ENCODE results near the gene HBE1. TPM values are rescaled to one million over a fixed set of nuclear protein-coding genes. Genes with fewer than 3 reads are reported as not detected.

The HBE1 gene
- polyA plus RNA-seq, 1 of the 3 experiments (the other 2 are of a cell fraction), result 2.4 TPM

DNA sequence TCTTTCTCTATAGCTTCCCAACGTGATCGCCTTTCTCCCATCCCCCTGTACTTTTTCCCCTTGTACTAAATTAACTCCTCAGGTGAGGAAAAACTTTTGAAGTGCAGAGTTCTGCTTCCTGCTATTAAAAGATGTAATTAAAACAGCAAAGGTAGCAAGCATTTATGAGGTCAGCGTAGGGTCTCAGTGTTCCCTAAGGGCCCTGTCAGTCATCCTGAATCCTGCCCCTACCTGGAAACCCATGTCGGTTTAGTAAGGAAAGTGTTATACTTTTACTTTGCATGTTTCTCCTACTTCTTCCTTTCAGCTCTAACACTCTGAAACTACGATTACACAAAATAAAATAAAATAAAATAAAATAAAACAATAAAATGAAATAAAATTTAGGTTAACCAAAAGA is 41.6 kb downstream of the HBE1 start (continued):
- TF ChIP-seq, protein P1, sequence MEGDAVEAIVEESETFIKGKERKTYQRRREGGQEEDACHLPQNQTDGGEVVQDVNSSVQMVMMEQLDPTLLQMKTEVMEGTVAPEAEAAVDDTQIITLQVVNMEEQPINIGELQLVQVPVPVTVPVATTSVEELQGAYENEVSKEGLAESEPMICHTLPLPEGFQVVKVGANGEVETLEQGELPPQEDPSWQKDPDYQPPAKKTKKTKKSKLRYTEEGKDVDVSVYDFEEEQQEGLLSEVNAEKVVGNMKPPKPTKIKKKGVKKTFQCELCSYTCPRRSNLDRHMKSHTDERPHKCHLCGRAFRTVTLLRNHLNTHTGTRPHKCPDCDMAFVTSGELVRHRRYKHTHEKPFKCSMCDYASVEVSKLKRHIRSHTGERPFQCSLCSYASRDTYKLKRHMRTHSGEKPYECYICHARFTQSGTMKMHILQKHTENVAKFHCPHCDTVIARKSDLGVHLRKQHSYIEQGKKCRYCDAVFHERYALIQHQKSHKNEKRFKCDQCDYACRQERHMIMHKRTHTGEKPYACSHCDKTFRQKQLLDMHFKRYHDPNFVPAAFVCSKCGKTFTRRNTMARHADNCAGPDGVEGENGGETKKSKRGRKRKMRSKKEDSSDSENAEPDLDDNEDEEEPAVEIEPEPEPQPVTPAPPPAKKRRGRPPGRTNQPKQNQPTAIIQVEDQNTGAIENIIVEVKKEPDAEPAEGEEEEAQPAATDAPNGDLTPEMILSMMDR (IDR thresholded peaks at IDR 0.05), result no peak
- TF ChIP-seq GABPA (IDR thresholded peaks at IDR 0.05; ENCODE audit: low read depth) (no peak), TCF12 (IDR thresholded peaks at IDR 0.05) (no peak), FOXJ3 (CRISPR knock-in tag; IDR thresholded peaks at IDR 0.05) (no peak), FOSL2 (IDR thresholded peaks at IDR 0.05; ENCODE audit: borderline replicate concordance, low read depth) (no peak)
- TF ChIP-seq, protein P2, sequence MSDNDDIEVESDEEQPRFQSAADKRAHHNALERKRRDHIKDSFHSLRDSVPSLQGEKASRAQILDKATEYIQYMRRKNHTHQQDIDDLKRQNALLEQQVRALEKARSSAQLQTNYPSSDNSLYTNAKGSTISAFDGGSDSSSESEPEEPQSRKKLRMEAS (IDR thresholded peaks at IDR 0.05; ENCODE audit: low read depth), result no peak

DNA sequence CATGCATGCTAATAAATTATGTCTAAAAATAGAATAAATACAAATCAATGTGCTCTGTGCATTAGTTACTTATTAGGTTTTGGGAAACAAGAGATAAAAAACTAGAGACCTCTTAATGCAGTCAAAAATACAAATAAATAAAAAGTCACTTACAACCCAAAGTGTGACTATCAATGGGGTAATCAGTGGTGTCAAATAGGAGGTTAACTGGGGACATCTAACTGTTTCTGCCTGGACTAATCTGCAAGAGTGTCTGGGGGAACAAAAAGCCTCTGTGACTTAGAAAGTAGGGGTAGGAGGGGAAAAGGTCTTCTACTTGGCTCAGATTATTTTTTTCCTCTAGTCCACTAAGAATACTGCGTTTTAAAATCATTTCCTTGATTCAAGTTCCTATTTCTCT is 42.1 kb downstream of the HBE1 start:
- no peaks in the 10 kb centered on the region for H3K36me3 ChIP-seq (replicated peaks in 1 of 2; ENCODE audit: control insufficient read depth in 1 of 2, insufficient read depth in 2 of 2, low read length in 1 of 2)
- H3K4me1 ChIP-seq (ENCODE audit: control insufficient read depth in 1 of 2, insufficient read depth in 2 of 2, low read depth in 1 of 2, low read length in 1 of 2), result no peaks in the 10 kb centered on the region
- H3K27me3 ChIP-seq (ENCODE audit: insufficient read depth), result no peaks in the 10 kb centered on the region
- no peak overlapping the region for H3K9ac ChIP-seq
- H2AFZ ChIP-seq (ENCODE audit: low read depth), result no peak overlapping the region
- H3K27ac ChIP-seq (ENCODE audit: low read depth in 2 of 2, low read length in 1 of 2), result no peak overlapping the region
- no peak for DNase-seq
- CTCF ChIA-PET, result no interaction called here
- no peak overlapping the region for H3K4me3 ChIP-seq (ENCODE audit: low read depth in 2 of 2, low read length in 1 of 2)
- no peaks in the 10 kb centered on the region for H4K20me1 ChIP-seq (ENCODE audit: insufficient read depth)
- WGBS (ENCODE audit: low lambda C conversion rate), result 0% methylated on average over 1 of the region's 1 CpG
- H3K4me2 ChIP-seq, result no peak overlapping the region
- H3K9me3 ChIP-seq, result no peaks in the 10 kb centered on the region
- no peaks in the 10 kb centered on the region for H3F3A ChIP-seq (replicated peaks; ENCODE audit: insufficient read depth)
- TF ChIP-seq TCF12 (IDR thresholded peaks at IDR 0.05) (no peak), GABPA (IDR thresholded peaks at IDR 0.05; ENCODE audit: low read depth) (no peak), TEAD4 (IDR thresholded peaks at IDR 0.05; ENCODE audit: borderline replicate concordance, insufficient read depth) (no peak), FOXM1 (IDR thresholded peaks at IDR 0.05; ENCODE audit: low read depth) (no peak), MEF2A (IDR thresholded peaks at IDR 0.05; ENCODE audit: borderline replicate concordance, low read depth) (no peak), SIN3A (IDR thresholded peaks at IDR 0.05; ENCODE audit: borderline replicate concordance, low read depth, low read length) (no peak), EZH2phosphoT487 (IDR thresholded peaks at IDR 0.05; ENCODE audit: borderline replicate concordance, low read depth) (no peak), RAD21 (IDR thresholded peaks at IDR 0.05; ENCODE audit: low read length) (no peak), NFIC (IDR thresholded peaks at IDR 0.05; ENCODE audit: borderline replicate concordance) (no peak), FOSL2 (IDR thresholded peaks at IDR 0.05; ENCODE audit: borderline replicate concordance, low read depth) (no peak), CHD2 (IDR thresholded peaks at IDR 0.05; ENCODE audit: low read length, partially characterized antibody) (no peak), EP300 (IDR thresholded peaks at IDR 0.05; ENCODE audit: borderline replicate concordance in 1 of 2, low read depth in 1 of 2, low read length in 1 of 2) (no peak)
- TF ChIP-seq, protein P3, sequence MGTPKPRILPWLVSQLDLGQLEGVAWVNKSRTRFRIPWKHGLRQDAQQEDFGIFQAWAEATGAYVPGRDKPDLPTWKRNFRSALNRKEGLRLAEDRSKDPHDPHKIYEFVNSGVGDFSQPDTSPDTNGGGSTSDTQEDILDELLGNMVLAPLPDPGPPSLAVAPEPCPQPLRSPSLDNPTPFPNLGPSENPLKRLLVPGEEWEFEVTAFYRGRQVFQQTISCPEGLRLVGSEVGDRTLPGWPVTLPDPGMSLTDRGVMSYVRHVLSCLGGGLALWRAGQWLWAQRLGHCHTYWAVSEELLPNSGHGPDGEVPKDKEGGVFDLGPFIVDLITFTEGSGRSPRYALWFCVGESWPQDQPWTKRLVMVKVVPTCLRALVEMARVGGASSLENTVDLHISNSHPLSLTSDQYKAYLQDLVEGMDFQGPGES (IDR thresholded peaks at IDR 0.05; ENCODE audit: low read depth, low read length), result no peak
- no peaks in the 10 kb centered on the region for H3K9me2 ChIP-seq
- POLR2A ChIA-PET, result no interaction called here
- H3K79me2 ChIP-seq (ENCODE audit: insufficient read depth), result no peaks in the 10 kb centered on the region

Data from SK-N-SH (cell line).